DOHH2 (cell line): ENCODE data around the gene USH2A.

ENCODE experiments used
- H3F3A ChIP-seq: fragments of 200-600 bp; sonication (generic), shearing (Covaris generic); 2 replicates; pipeline ENCODE4 v1.6.0; 2016; ENCODE audit warnings: antibody characterized with exemption, mild to moderate bottlenecking; ENCODE audit not compliant: control insufficient read depth, insufficient read depth
- H3K27ac ChIP-seq: fragments of 200-600 bp; sonication (generic); 2 replicates; pipeline ENCODE4 v1.5.1; 2014; ENCODE audit warnings: low read depth, mild to moderate bottlenecking, low read length, moderate library complexity
- H3K27me3 ChIP-seq: fragments of 200-600 bp; sonication (generic); 2 replicates; pipeline ENCODE4 v1.6.1; 2014; ENCODE audit warnings: mild to moderate bottlenecking, low read length, mixed read lengths; ENCODE audit not compliant: control insufficient read depth
- H3K36me3 ChIP-seq: fragments of 200-600 bp; sonication (generic); 2 replicates; pipeline ENCODE4 v1.6.1; 2014; ENCODE audit warnings: mild to moderate bottlenecking, low read length, moderate library complexity, mixed read lengths; ENCODE audit not compliant: control insufficient read depth
- H3K4me1 ChIP-seq: fragments of 200-600 bp; sonication (generic); 2 replicates; pipeline ENCODE4 v1.6.1; 2014; ENCODE audit warnings: mild to moderate bottlenecking, low read length, mixed read lengths; ENCODE audit not compliant: control insufficient read depth
- H3K4me2 ChIP-seq: fragments of 200-600 bp; sonication (generic); 2 replicates; pipeline ENCODE4 v1.6.0; 2014; ENCODE audit warnings: mild to moderate bottlenecking, low read length, moderate library complexity
- H3K4me3 ChIP-seq: fragments of 200-600 bp; sonication (generic); 2 replicates; pipeline ENCODE4 v1.5.1; 2014; ENCODE audit warnings: mild to moderate bottlenecking, low read length, mixed read lengths
- H3K79me2 ChIP-seq: fragments of 200-600 bp; sonication (generic); 2 replicates; pipeline ENCODE4 v1.6.1; 2014; ENCODE audit warnings: mild to moderate bottlenecking, low read length, mixed read lengths; ENCODE audit not compliant: control insufficient read depth
- H3K9me2 ChIP-seq: fragments of 200-600 bp; sonication (generic); replicated peaks from 2 replicates; pipeline ENCODE4 v1.6.1; 2014; ENCODE audit warnings: mild to moderate bottlenecking, low read length, mixed read lengths; ENCODE audit not compliant: control insufficient read depth
- H3K9me3 ChIP-seq: fragments of 200-600 bp; sonication (generic); 2 replicates; pipeline ENCODE4 v1.6.1; 2014; ENCODE audit warnings: antibody characterized with exemption, low read length, mixed read lengths; ENCODE audit not compliant: control insufficient read depth, insufficient read depth
- H4K20me1 ChIP-seq: fragments of 200-600 bp; sonication (generic); 2 replicates; pipeline ENCODE4 v1.6.0; 2014; ENCODE audit warnings: low read depth, mild to moderate bottlenecking, antibody characterized with exemption, low read length, moderate library complexity; ENCODE audit not compliant: control insufficient read depth, insufficient read depth
- EZH2phosphoT487 ChIP-seq: fragments of 200-600 bp; sonication (generic); IDR thresholded peaks from 2 replicates; pipeline ENCODE4 v1.6.1; 2017; ENCODE audit warnings: borderline replicate concordance, mild to moderate bottlenecking, antibody characterized with exemption, low read length, moderate library complexity, mixed read lengths
- TF ChIP-seq, protein P1 (sequence below): fragments of 200-600 bp; sonication (generic); IDR thresholded peaks from one replicate; pipeline ENCODE4 v1.5.1; 2014; ENCODE audit warnings: antibody characterized with exemption, mild to moderate bottlenecking, low read depth, low read length; ENCODE audit not compliant: poor library complexity, severe bottlenecking

Gene USH2A

DNA sequence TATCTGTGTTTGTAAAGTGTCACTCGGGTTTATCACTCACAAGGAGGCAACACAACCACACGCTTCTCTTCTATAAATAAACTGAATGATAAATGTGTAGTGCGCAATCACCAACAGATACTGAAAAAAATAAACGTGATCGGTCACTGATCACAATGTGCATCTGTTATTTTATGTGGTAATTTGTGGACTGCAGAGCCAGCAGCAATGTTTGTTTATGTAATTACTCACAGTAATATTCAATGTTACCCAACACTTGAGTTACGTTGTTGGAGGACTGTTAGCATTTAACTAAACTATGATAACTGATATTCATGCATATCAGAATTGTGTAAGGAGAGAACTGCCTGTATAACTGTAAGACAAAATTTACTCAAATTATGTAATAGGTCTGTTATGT lies 129.6 kb downstream of the USH2A start:
- TF ChIP-seq EZH2phosphoT487 = no peak
- TF ChIP-seq, protein P1, sequence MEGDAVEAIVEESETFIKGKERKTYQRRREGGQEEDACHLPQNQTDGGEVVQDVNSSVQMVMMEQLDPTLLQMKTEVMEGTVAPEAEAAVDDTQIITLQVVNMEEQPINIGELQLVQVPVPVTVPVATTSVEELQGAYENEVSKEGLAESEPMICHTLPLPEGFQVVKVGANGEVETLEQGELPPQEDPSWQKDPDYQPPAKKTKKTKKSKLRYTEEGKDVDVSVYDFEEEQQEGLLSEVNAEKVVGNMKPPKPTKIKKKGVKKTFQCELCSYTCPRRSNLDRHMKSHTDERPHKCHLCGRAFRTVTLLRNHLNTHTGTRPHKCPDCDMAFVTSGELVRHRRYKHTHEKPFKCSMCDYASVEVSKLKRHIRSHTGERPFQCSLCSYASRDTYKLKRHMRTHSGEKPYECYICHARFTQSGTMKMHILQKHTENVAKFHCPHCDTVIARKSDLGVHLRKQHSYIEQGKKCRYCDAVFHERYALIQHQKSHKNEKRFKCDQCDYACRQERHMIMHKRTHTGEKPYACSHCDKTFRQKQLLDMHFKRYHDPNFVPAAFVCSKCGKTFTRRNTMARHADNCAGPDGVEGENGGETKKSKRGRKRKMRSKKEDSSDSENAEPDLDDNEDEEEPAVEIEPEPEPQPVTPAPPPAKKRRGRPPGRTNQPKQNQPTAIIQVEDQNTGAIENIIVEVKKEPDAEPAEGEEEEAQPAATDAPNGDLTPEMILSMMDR = no peak
- Histone ChIP-seq H3K9me3 (no peaks in the 10 kb centered on the region), H3K4me3 (no peak overlapping the region), H3K4me2 (no peak overlapping the region), H3F3A (no peaks in the 10 kb centered on the region), H3K4me1 (no peaks in the 10 kb centered on the region), H3K27me3 (no peaks in the 10 kb centered on the region), H3K36me3 (no peaks in the 10 kb centered on the region), H4K20me1 (no peaks in the 10 kb centered on the region), H3K27ac (no peak overlapping the region), H3K9me2 (no peaks in the 10 kb centered on the region; the same call in 1 of the 2 replicates), H3K79me2 (no peaks in the 10 kb centered on the region)

DNA sequence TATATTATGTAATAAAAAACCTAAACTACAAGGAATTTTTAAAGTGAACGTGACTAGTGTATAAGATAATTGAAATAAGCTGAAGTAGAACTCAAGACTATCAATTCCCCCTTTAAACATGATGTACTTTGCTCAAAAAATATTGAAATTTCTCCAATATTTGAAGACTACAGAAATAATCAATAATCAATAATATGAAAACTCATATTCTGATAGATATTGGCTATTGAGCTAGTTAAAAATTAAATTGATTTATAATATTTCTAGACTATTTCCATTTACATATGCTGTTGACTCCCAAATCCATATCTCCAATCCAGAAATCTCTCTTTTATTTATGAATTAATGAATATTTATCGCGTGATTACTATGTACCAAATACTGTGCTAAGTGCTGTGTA lies 133.2 kb downstream of the USH2A start:
- Histone ChIP-seq H3F3A (no peaks in the 10 kb centered on the region), H3K9me3 (peaks cover 5% of the 10 kb centered on the region; the same call in 1 of the 2 replicates), H3K36me3 (no peaks in the 10 kb centered on the region), H3K4me1 (no peaks in the 10 kb centered on the region), H3K4me3 (no peak overlapping the region), H3K27me3 (no peaks in the 10 kb centered on the region), H4K20me1 (no peaks in the 10 kb centered on the region), H3K9me2 (no peaks in the 10 kb centered on the region; the same call in 1 of the 2 replicates), H3K79me2 (no peaks in the 10 kb centered on the region), H3K27ac (no peak overlapping the region), H3K4me2 (no peak overlapping the region)
- TF ChIP-seq, protein P1 = no peak

DNA sequence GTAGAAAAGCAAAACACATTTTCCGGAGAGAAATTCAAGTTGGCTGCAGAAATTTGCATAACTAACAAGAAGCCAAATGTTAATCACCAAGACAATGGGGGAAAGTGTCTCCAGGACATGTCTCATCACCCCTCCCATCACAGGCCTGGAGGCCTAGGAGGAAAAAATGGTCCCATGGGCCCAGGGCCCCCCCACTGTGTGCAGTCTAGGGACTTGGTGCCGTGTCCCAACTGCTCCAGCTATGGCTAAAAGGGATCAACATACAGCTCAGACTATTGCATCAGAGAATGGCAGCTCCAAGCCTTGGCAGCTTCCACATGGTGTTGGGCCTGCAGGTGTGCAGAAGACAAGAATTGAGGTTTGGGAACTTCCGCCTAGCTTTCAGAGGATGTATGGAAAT lies 138.2 kb downstream of the USH2A start:
- Histone ChIP-seq H3K4me1 (no peaks in the 10 kb centered on the region), H3K4me3 (no peak overlapping the region), H3K36me3 (no peaks in the 10 kb centered on the region), H3K27ac (no peak overlapping the region), H3F3A (no peaks in the 10 kb centered on the region), H3K4me2 (no peak overlapping the region), H3K27me3 (no peaks in the 10 kb centered on the region), H4K20me1 (no peaks in the 10 kb centered on the region), H3K9me3 (peaks cover 6% of the 10 kb centered on the region; the same call in 1 of the 2 replicates), H3K79me2 (no peaks in the 10 kb centered on the region), H3K9me2 (no peaks in the 10 kb centered on the region)
- TF ChIP-seq, protein P1 = no peak
- no peak for TF ChIP-seq EZH2phosphoT487

DNA sequence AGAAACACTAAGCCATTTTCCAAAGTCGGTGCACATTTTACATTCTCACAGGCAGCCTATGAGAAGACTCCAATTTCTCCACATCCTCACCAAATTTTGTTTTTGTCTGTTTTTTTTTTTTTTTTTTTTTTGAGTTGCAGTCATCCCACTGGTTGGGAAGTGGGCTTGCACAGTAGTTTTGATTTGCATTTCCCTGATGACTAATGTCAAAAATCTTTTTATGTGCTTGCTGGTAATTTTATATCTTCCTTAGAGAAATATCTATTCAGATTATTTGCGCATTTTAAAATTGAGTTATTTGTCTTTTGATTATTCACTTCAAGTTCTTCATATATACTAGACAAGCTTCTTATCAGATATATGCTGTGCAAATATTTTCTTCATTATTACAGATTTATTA lies 141.5 kb downstream of the USH2A start:
- no peak overlapping the region for H3K4me2 ChIP-seq
- TF ChIP-seq, protein P1 = no peak
- TF ChIP-seq EZH2phosphoT487 = no peak
- no peaks in the 10 kb centered on the region for H3F3A ChIP-seq
- H3K27me3 ChIP-seq = no peaks in the 10 kb centered on the region
- H3K27ac ChIP-seq = no peak overlapping the region
- no peaks in the 10 kb centered on the region for H4K20me1 ChIP-seq
- H3K9me3 ChIP-seq = peaks cover 6% of the 10 kb centered on the region; the same call in 1 of the 2 replicates
- H3K4me1 ChIP-seq = no peaks in the 10 kb centered on the region
- H3K79me2 ChIP-seq = no peaks in the 10 kb centered on the region
- no peaks in the 10 kb centered on the region for H3K36me3 ChIP-seq
- H3K9me2 ChIP-seq = no peaks in the 10 kb centered on the region
- H3K4me3 ChIP-seq = no peak overlapping the region
